CD14-positive monocyte (primary cell): ENCODE results near the gene PRR20D. TPM values are rescaled to one million over a fixed set of nuclear protein-coding genes. Genes with fewer than 3 reads are reported as not detected.

ENCODE experiments used
- DNase-seq, 3 donors: peaks; one replicate each; pipeline ENCODE4 v3.0.0-alpha.2; 2011 to 2022
- H2AFZ ChIP-seq: 2 replicates; pipeline ENCODE4 v1.6.0; 2012; ENCODE audit warnings: mild to moderate bottlenecking, low read depth, low read length, inconsistent platforms; ENCODE audit not compliant: insufficient read depth, poor library complexity, severe bottlenecking
- H3K27ac ChIP-seq, 2 donors: 1 replicate in 1 of 2; 2 replicates in 1 of 2; pipeline ENCODE4 v1.5.1; 2012 to 2013; ENCODE audit warnings: low read length in 2 of 2, control low read depth in 1 of 2, inconsistent platforms in 1 of 2, low read depth in 1 of 2, mild to moderate bottlenecking in 1 of 2
- H3K27me3 ChIP-seq, 2 donors: one replicate each; pipeline versions ENCODE4 v1.6.0 to v1.6.1; 2011 to 2013; ENCODE audit warnings: low read length in 2 of 2; ENCODE audit not compliant: control insufficient read depth in 2 of 2, insufficient read depth in 2 of 2
- H3K36me3 ChIP-seq, 2 donors: replicated peaks in 1 of 2; 1 replicate in 1 of 2; 2 replicates in 1 of 2; pipeline versions ENCODE4 v1.5.1 to v1.6.1; 2012 to 2013; ENCODE audit warnings: low read length in 2 of 2, control low read depth in 1 of 2, inconsistent platforms in 1 of 2, mild to moderate bottlenecking in 1 of 2; ENCODE audit not compliant: insufficient read depth in 2 of 2, control insufficient read depth in 1 of 2
- H3K4me1 ChIP-seq, 2 donors: 1 replicate in 1 of 2; 2 replicates in 1 of 2; pipeline versions ENCODE4 v1.5.1 to v1.6.1; 2012 to 2013; ENCODE audit warnings: low read length in 2 of 2, control low read depth in 1 of 2, inconsistent platforms in 1 of 2, mild to moderate bottlenecking in 1 of 2, moderate library complexity in 1 of 2; ENCODE audit not compliant: insufficient read depth in 2 of 2, control insufficient read depth in 1 of 2
- H3K4me2 ChIP-seq: replicated peaks from 2 replicates; pipeline ENCODE3; 2012; ENCODE audit warnings: low read length, moderate library complexity, mild to moderate bottlenecking; ENCODE audit not compliant: poor library complexity, severe bottlenecking; ENCODE audit errors: extremely low read depth
- H3K4me3 ChIP-seq, 3 experiments: fragments of 200-600 bp in 1 of 3; sonication (generic) in 1 of 3; replicated peaks in 1 of 3; 1 replicate in 2 of 3; 2 replicates in 1 of 3; pipeline ENCODE4 v1.5.1; 2011 to 2013; ENCODE audit warnings: low read length in 3 of 3, mild to moderate bottlenecking in 3 of 3, control low read depth in 2 of 3, low read depth in 2 of 3, inconsistent platforms in 1 of 3, moderate library complexity in 1 of 3
- H3K79me2 ChIP-seq: 2 replicates; pipeline ENCODE4 v1.6.0; 2012; ENCODE audit warnings: mild to moderate bottlenecking, control low read depth, inconsistent platforms, low read length, moderate library complexity; ENCODE audit not compliant: insufficient read depth
- H3K9ac ChIP-seq: 2 replicates; pipeline ENCODE4 v1.6.0; 2017; ENCODE audit warnings: low read length, mild to moderate bottlenecking; ENCODE audit not compliant: insufficient read depth, poor library complexity, severe bottlenecking
- H3K9me3 ChIP-seq, 2 donors: replicated peaks in 1 of 2; 1 replicate in 1 of 2; 2 replicates in 1 of 2; pipeline versions ENCODE4 v1.5.1 to v1.6.1; 2012 to 2013; ENCODE audit warnings: low read length in 2 of 2, control low read depth in 1 of 2; ENCODE audit not compliant: control insufficient read depth in 1 of 2, insufficient read depth in 1 of 2
- H4K20me1 ChIP-seq: 2 replicates; pipeline ENCODE4 v1.6.0; 2012; ENCODE audit warnings: mild to moderate bottlenecking, low read length, control low read depth, moderate library complexity; ENCODE audit not compliant: insufficient read depth
- H3K27ac Mint-ChIP-seq, 7 donors: one replicate each; pipeline ENCODE4 v1.8.0; 2020; ENCODE audit warnings: mild to moderate bottlenecking in 7 of 7, mixed read lengths in 7 of 7, moderate library complexity in 6 of 7, inconsistent platforms in 2 of 7
- H3K27me3 Mint-ChIP-seq, 3 donors: one replicate each; pipeline ENCODE4 v1.8.0; 2021 to 2022; ENCODE audit warnings: low read depth in 3 of 3, mild to moderate bottlenecking in 3 of 3, mixed read lengths in 3 of 3, moderate library complexity in 3 of 3, inconsistent platforms in 1 of 3
- H3K36me3 Mint-ChIP-seq, 2 donors: one replicate each; pipeline ENCODE4 v1.8.0; 2020; ENCODE audit warnings: mixed read lengths in 2 of 2, inconsistent platforms in 1 of 2, mild to moderate bottlenecking in 1 of 2
- H3K4me1 Mint-ChIP-seq: one replicate; pipeline ENCODE4 v1.8.0; 2020; ENCODE audit warnings: mild to moderate bottlenecking, mixed read lengths
- H3K4me3 Mint-ChIP-seq, 2 donors: one replicate each; pipeline ENCODE4 v1.8.0; 2020; ENCODE audit warnings: mild to moderate bottlenecking in 2 of 2, mixed read lengths in 2 of 2, moderate library complexity in 1 of 2
- H3K9me3 Mint-ChIP-seq, 7 donors: one replicate each; pipeline ENCODE4 v1.8.0; 2020 to 2022; ENCODE audit warnings: mixed read lengths in 7 of 7, mild to moderate bottlenecking in 6 of 7, moderate library complexity in 6 of 7, inconsistent platforms in 2 of 7
- WGBS: methylation state at CpG from one replicate; pipeline ENCODE4 v1.1.5; 2013; ENCODE audit warnings: missing lambda C conversion rate; ENCODE audit not compliant: insufficient coverage; 5-methylcytosine and 5-hydroxymethylcytosine counted together
- intact Hi-C, 2 donors: fragments of 100-400 bp; cut with micrococcal nuclease; formaldehyde crosslinking; loops; one replicate each; pipeline versions ENCODE4 v1.15.0 to v1.15.1; 2023
- polyA plus RNA-seq, 3 donors: library from polyadenylated mRNA; depleted of rRNA in 1 of 3; unstranded in 2 of 3; stranded (reverse) in 1 of 3; fragments of 300-500 nt in 2 of 3; fragments of >200 nt in 1 of 3; fragmentation: Illumina TruSeq in 2 of 3; gene quantifications; 1 replicate in 2 of 3; 2 replicates in 1 of 3; pipeline ENCODE4 v1.2.3, GENCODE V29; 2012 to 2021
- TF ChIP-seq, protein P1 (sequence below): fragments of 200-600 bp; IDR thresholded peaks from one replicate; pipeline ENCODE4 v1.8.0; 2022; ENCODE audit warnings: antibody characterized with exemption, mild to moderate bottlenecking

The PRR20D gene
- polyA plus RNA-seq, 3 donors: not detected

DNA sequence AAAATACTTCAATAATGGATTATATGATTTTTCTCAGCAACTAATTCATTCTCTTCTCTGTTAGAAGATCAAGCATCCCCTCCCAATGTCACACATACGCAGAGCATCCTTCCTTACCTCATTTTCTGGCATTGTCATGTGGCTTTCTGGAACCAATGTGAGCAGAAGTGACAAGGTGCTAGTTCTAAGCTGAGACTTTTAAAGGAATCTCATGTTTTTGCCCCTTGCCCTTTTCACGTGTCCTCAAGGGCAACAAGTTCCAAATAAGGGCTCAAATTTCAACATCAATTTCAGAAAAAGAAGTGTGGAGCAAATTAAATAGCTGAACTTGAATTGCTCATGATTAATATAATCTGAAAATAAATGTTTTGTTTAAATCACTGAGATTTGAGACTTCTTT lies 24.3 kb upstream of the PRR20D start:
- TF ChIP-seq, protein P1, sequence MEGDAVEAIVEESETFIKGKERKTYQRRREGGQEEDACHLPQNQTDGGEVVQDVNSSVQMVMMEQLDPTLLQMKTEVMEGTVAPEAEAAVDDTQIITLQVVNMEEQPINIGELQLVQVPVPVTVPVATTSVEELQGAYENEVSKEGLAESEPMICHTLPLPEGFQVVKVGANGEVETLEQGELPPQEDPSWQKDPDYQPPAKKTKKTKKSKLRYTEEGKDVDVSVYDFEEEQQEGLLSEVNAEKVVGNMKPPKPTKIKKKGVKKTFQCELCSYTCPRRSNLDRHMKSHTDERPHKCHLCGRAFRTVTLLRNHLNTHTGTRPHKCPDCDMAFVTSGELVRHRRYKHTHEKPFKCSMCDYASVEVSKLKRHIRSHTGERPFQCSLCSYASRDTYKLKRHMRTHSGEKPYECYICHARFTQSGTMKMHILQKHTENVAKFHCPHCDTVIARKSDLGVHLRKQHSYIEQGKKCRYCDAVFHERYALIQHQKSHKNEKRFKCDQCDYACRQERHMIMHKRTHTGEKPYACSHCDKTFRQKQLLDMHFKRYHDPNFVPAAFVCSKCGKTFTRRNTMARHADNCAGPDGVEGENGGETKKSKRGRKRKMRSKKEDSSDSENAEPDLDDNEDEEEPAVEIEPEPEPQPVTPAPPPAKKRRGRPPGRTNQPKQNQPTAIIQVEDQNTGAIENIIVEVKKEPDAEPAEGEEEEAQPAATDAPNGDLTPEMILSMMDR: no peak
- intact Hi-C loops: no loop called here

GRCh38 chr13:57137585-57137984 lies 22.8 kb upstream of the PRR20D start:
- DNase-seq: no peak
- peaks cover 0 to 8% (median 3%) of the 10 kb centered on the region in 7 donors for H3K9me3 Mint-ChIP-seq
- H2AFZ ChIP-seq: no peak overlapping the region
- H3K4me1 ChIP-seq: no peaks in the 10 kb centered on the region
- TF ChIP-seq, protein P1: no peak
- no peaks in the 10 kb centered on the region for H3K4me1 Mint-ChIP-seq
- no peak overlapping the region for H3K4me2 ChIP-seq
- H3K36me3 ChIP-seq: no peaks in the 10 kb centered on the region
- no peak overlapping the region for H3K9ac ChIP-seq
- no peak overlapping the region for H3K27ac Mint-ChIP-seq
- WGBS: no CpG with 5 or more reads among the region's 4 CpGs
- H3K4me3 ChIP-seq: no peak overlapping the region
- H4K20me1 ChIP-seq: no peaks in the 10 kb centered on the region
- H3K27me3 ChIP-seq: no peaks in the 10 kb centered on the region
- peaks cover 5 to 8% of the 10 kb centered on the region in 2 donors for H3K9me3 ChIP-seq
- no peaks in the 10 kb centered on the region for H3K36me3 Mint-ChIP-seq
- H3K79me2 ChIP-seq: no peaks in the 10 kb centered on the region
- H3K4me3 Mint-ChIP-seq: no peak overlapping the region
- no peak overlapping the region for H3K27ac ChIP-seq
- intact Hi-C loops: no loop called here
- no peaks in the 10 kb centered on the region for H3K27me3 Mint-ChIP-seq

More for the DNA sequence above, 24.3 kb upstream of the PRR20D start:
- H3K36me3 Mint-ChIP-seq: no peaks in the 10 kb centered on the region
- H2AFZ ChIP-seq: no peak overlapping the region
- WGBS: no CpG with 5 or more reads among the region's 2 CpGs
- H3K4me3 Mint-ChIP-seq: no peak overlapping the region
- no peak overlapping the region for H3K4me3 ChIP-seq
- H3K27me3 ChIP-seq: no peaks in the 10 kb centered on the region
- no peaks in the 10 kb centered on the region for H3K4me1 Mint-ChIP-seq
- no peaks in the 10 kb centered on the region for H3K27me3 Mint-ChIP-seq
- peaks cover 5 to 8% of the 10 kb centered on the region in 2 donors for H3K9me3 ChIP-seq
- no peak for DNase-seq
- no peaks in the 10 kb centered on the region for H4K20me1 ChIP-seq
- no peak overlapping the region for H3K27ac ChIP-seq
- peaks cover 0 to 8% (median 3%) of the 10 kb centered on the region in 7 donors for H3K9me3 Mint-ChIP-seq
- no peak overlapping the region for H3K9ac ChIP-seq
- no peaks in the 10 kb centered on the region for H3K79me2 ChIP-seq
- no peaks in the 10 kb centered on the region for H3K4me1 ChIP-seq
- no peak overlapping the region for H3K27ac Mint-ChIP-seq
- H3K4me2 ChIP-seq: no peak overlapping the region
- no peaks in the 10 kb centered on the region for H3K36me3 ChIP-seq
